GM12891 (cell line): Measurements from ENCODE around the gene PRCP.

ENCODE experiments used
- POLR2A ChIP-seq: IDR thresholded peaks from 2 replicates; pipeline ENCODE4 v1.6.1; 2011; ENCODE audit warnings: low read depth, low read length, control low read depth
- POLR2AphosphoS5 ChIP-seq: IDR thresholded peaks from 2 replicates; pipeline ENCODE4 v1.6.1; 2011; ENCODE audit warnings: low read depth, low read length, control low read depth
- POU2F2 ChIP-seq: IDR thresholded peaks from 2 replicates; pipeline ENCODE4 v1.6.1; 2011; ENCODE audit warnings: low read depth, mild to moderate bottlenecking, control low read depth, low read length, moderate library complexity
- SPI1 ChIP-seq: IDR thresholded peaks from 2 replicates; pipeline ENCODE4 v1.6.1; 2011; ENCODE audit warnings: low read depth, low read length, control low read depth
- TAF1 ChIP-seq: IDR thresholded peaks from 2 replicates; pipeline ENCODE4 v1.6.1; 2011; ENCODE audit warnings: low read depth, low read length, control low read depth

- TF ChIP-seq POLR2A (no peak), TAF1 (no peak), POU2F2 (no peak), POLR2AphosphoS5 (no peak), SPI1 (no peak)
These were observed 39.2 kb upstream of the PRCP start for GRCh38 chr11:82939456-82939855.
